NCI-H2196 treated with DMSO at 0.1 percent for 48 hours (cell line): ENCODE data around the gene BICDL2.
A peak's percentile ranks its signal among the peaks of the same experiment; 100 is the strongest.

Source experiments
- DNase-seq: peaks from one replicate; lab custom pipeline; 2025; ENCODE audit not compliant: unreplicated experiment; lab: John Stamatoyannopoulos, UW

Gene BICDL2

GRCh38 chr16:3049921-3050481 lies 13.3 kb upstream of the BICDL2 start:
- DNase-seq: no peak

GRCh38 chr16:3047387-3047720 lies 10.6 kb upstream of the BICDL2 start:
- no peak for DNase-seq

DNA sequence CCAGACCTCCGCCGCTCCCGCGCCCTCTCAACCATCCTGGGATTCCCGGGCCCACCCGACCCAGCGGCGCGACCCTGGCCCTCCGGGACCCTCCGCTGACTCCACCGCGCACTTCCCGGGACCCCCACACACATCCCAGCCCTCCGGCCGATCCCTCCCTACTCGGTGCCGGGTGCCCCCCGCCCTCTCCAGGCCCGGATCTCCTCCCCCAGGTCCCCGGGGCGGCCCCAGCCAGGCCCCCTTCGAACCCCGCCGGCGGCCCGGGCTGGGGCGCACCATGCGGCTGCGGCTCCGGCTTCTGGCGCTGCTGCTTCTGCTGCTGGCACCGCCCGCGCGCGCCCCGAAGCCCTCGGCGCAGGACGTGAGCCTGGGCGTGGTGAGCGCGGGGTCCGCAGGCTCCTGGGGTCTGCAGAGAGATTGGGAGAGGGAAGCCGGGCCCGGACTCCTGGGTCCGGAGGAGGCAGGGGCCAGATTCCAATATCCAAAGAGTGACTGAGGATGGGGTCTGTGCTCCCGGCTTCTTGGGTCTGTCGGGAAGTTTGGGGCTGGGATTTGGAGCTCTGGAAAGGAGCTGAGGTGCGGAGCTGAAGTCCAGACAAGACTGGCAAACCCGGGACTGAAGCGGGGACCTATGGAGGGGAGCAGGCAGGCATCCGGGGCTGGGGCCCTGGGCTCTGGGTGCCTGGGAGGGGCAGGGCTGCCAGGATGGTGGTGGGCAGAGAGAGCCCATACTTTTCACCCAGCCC lies 10.1 kb upstream of the BICDL2 start:
- DNase-seq: no peak

DNA sequence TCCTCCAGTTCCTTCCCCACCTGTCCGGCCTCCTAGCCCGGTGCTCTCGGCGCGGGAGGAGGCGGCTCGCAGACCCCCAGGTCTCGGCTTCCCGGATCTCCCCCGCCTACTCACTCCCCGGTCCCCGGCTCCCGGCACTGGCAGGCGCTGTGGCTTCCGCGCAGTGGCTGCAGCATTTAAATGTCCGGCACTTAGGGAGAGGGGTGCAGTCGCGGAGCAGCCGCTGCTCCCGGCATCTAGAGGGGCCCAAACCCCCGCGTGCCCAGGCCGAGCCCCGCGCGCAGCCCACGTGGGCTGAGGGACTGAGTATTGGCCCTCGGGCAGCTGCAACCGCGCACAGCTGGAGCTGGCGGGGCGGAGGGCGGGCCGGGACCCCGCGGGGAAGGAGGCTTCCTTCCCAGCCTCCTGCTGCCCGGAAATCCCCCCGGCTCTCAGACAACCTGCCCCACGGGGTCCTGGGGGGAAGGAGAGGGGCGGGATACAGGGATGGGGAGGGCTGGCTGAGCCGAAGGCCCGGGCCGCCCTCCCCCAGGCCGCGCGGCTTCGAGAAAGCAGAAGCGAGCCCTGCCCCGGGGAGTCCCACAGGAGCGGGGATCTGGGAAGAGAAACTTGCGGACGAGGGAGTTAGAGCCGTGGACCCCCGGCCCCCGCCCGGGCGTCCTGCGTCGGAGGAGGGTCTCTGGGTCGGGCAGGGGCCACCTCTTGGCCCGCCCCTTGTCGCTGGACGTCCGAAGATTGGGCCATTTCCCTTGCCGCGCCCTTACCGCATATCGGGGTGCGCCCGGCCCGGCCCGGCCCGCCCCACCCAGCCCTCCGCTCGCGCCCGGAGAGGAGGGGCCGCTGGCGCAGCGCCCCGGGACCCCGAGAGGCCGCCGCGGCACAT lies 9.3 kb upstream of the BICDL2 start, which contains the start of gene MMP25:
Gene MMP25, plus strand, starts transcription at position 804 of the 883 bp plus-strand sequence. CDS start 357 bp downstream, outside the sequence.
- no peak for DNase-seq

DNA sequence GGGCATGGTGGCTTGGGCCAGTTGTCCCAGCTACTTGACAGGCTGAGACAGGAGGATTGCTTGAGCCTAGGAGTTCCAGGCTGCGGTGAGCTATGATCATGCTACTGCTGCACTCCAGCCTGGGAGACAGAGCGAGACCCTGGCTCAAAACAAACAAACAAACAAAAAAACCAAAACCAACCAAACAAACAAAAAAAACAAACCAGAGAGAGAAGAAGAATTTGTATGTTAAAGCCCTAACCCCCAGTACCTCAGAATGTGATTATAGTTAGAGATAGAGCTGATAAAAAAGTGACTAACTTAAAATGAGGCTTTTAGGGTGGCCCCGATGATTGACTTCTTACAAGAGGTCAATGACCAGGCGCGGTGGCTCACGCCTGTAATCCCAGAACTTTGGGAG lies 8.0 kb upstream of the BICDL2 start:
- no peak for DNase-seq

GRCh38 chr16:3042376-3042775 lies 5.6 kb upstream of the BICDL2 start:
- no peak for DNase-seq

DNA sequence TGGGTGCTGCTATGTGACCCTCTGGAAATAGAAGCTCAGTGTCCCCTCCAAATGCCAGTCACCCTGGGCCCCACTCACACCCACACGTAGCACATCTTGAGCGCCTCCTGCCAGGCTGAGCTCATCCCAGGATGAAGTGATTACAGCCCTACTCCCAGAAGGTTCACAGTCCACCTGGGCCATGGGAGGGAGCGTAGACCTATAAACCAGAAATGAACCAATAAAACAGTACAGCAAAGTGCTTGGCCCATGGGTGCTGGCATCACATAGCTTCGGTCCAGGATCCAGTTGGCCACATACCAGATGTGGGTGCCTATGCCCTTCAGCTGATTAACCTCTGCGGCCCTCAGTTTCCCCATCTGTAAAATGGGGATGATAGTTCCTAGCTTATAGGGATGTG lies 2.2 kb upstream of the BICDL2 start:
- DNase-seq: no peak

DNA sequence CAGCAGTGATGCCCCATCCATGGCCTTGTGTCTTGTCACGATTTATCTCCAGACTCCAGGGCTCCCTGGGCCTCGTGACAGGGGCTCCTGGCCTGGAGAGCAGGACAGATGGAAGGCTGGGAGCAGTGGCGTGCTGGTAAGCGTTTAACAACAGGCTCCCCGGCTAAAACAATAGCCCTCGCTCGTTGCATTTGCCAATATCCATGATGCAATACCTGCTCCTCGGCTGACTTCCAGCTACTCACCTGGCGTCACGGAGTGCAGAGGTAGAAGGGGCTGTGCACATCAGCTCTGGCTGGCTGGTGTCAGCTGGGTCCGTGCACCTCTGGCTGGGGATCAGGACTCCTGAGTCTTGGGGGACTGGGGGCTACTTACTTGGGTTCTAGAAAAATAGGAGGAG lies 1.5 kb upstream of the BICDL2 start:
- DNase-seq: peak; percentile 53

GRCh38 chr16:3035972-3036725 lies 595 bp downstream of the BICDL2 start:
- DNase-seq: no peak

DNA sequence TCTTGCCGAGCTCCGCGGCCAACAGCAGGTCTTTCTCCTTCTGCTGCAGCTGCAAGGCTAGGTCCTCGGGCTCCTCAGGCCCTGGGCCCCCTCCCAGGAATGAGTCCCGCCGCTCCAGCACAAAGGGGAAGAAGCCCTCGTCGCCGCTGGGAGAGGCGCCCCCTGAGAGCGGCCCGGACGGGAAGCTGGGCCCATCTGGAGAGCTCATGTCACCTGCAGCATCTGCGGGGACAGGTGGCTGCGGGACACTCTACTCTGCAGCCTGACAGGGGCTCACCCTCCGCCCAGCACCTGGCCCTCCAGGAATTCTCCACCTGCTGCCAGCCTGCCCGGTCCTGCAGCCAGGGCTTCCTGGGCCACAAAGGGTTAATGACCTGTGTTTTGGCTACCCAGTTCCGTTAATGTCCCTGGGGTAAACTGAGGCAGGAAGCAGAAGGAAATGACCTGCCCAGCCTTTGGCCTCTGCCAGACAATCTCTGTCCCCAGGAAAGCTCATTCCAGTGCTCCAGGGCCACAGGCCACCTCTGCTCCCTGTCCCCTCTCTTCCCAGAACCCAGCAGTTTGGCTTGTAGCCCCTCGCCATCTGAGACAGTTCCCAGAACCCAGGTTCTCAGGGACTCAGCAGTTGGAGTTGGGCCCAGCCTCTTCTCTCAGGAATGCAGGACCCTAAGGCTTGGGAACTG lies 1.3 kb downstream of the BICDL2 start:
- no peak for DNase-seq

DNA sequence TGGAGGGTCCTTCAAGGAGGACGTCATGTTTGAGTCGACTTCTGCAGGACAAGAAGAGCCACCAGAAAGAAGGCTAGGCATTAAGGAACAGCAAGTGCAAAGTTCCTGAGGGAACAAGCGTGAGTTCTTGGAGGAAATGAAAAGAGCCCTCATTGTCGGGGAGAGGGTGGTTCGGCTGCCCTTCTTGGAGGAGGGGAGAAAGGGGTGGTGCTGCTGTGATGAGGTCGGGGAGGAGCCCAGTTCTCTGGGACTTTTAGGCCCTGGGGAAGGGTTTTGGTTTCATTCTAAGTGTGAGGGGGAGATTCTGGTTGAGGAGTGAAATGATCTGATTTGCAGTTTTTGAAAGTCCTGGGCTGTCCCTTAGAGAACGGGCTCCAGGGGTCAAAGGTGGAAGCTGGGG lies 4.1 kb downstream of the BICDL2 start:
- DNase-seq: no peak

- DNase-seq: no peak
Measured at GRCh38 chr16:3030222-3031212, 6.2 kb downstream of the BICDL2 start.

- DNase-seq: peak; percentile 31
Measured at GRCh38 chr16:3029491-3030221, 7.1 kb downstream of the BICDL2 start.

DNA sequence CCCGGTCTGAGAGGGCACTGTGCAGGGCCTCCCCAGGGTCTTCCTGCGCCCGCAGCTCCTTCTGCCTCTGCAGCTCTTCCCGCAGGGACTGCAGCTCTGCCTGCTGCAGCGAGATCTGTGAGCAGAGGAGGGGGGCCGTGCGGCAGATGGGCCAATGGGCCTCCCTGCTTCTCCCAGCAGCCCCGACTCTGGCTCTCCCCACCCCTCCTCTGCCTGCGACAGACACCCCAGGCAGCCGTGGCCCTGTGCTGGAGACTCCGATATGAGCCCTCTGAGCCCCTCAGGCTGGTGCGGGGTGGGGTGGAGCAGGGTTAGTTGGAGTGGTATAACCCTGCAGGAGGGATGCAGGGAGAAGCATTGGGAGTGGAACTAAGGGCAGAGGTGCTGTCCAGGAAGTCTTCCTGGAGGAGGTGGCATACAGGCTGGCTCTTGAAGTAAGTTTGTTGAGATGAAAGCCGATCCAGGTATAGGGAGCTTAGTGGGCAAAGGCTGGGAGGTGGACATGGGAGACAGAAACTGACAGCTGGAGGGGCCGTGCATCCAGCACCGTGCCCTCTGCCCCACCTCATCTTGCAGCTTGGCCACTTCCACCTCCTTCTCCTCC lies 7.9 kb downstream of the BICDL2 start:
- DNase-seq: no peak

GRCh38 chr16:3027983-3028715 lies 8.6 kb downstream of the BICDL2 start:
- peak; percentile 80 for DNase-seq

GRCh38 chr16:3027489-3027795 lies 9.3 kb downstream of the BICDL2 start:
- DNase-seq: no peak

- no peak for DNase-seq
Measured at GRCh38 chr16:3026609-3027488, 9.9 kb downstream of the BICDL2 start.
